HFFc6 (cell line): ENCODE data around the gene ATF6. TPM values are rescaled to one million over a fixed set of nuclear protein-coding genes. Genes with fewer than 3 reads are reported as not detected.
"Not testable (repeated sequence)": the region's sequence is repeated elsewhere in the genome, so short reads cannot be mapped to it uniquely, and the experiment has no call there.

Experiments
- DNase-seq: peaks from one replicate; pipeline ENCODE4 v3.0.0-alpha.2; 2018
- H3K27ac Mint-ChIP-seq: 2 replicates; pipeline ENCODE4 v1.8.0; 2020; ENCODE audit warnings: mild to moderate bottlenecking, mixed read lengths
- H3K27me3 Mint-ChIP-seq: 2 replicates; pipeline ENCODE4 v1.8.0; 2021; ENCODE audit warnings: mild to moderate bottlenecking, moderate library complexity, mixed read lengths; ENCODE audit not compliant: insufficient read depth
- H3K36me3 Mint-ChIP-seq: 2 replicates; pipeline ENCODE4 v1.8.0; 2021; ENCODE audit warnings: low read depth, mixed read lengths
- H3K4me1 Mint-ChIP-seq: 2 replicates; pipeline ENCODE4 v1.8.0; 2020; ENCODE audit warnings: low read depth, mixed read lengths
- H3K4me3 Mint-ChIP-seq: 2 replicates; pipeline ENCODE4 v1.8.0; 2020; ENCODE audit warnings: mild to moderate bottlenecking, moderate library complexity, mixed read lengths
- H3K9me3 Mint-ChIP-seq: 2 replicates; pipeline ENCODE4 v1.8.0; 2020; ENCODE audit warnings: mild to moderate bottlenecking, mixed read lengths
- CTCF ChIP-seq: fragments of 200-600 bp; sonication (generic); IDR thresholded peaks from 2 replicates; pipeline ENCODE4 v1.5.0; 2021; ENCODE audit warnings: antibody characterized with exemption, mild to moderate bottlenecking
- total RNA-seq, 6 experiments: library from RNA; stranded (reverse); fragmentation: NEBNext Ultra II Directional; extraction: Animal tissue kit (Norgen Biotek cat#: 25700); gene quantifications; 2 replicates in 1 of 6; 3 replicates in 5 of 6; pipeline ENCODE4 v1.2.3, GENCODE V29; 2021

Gene ATF6
- total RNA-seq, 6 experiments from 2014 or later = 23.7 to 29.9 (median 27.6) TPM

GRCh38 chr1:161827786-161828185 lies 61.7 kb downstream of the ATF6 start:
- H3K4me1 Mint-ChIP-seq = peaks cover 23% of the 10 kb centered on the region
- H3K36me3 Mint-ChIP-seq = peaks cover 18% of the 10 kb centered on the region
- no peak overlapping the region for H3K4me3 Mint-ChIP-seq
- peak; percentile 6 for DNase-seq
- H3K9me3 Mint-ChIP-seq = peaks cover 5% of the 10 kb centered on the region; the same call in 1 of the 2 replicates
- no peaks in the 10 kb centered on the region for H3K27me3 Mint-ChIP-seq
- no peak for TF ChIP-seq CTCF
- peak overlapping the region; percentile 33; the same call in 1 of the 2 replicates for H3K27ac Mint-ChIP-seq

- H3K4me3 Mint-ChIP-seq, DNase-seq, H3K27ac Mint-ChIP-seq, H3K27me3 Mint-ChIP-seq: not testable (repeated sequence)
- peaks cover 12% of the 10 kb centered on the region for H3K9me3 Mint-ChIP-seq
- peaks cover 26% of the 10 kb centered on the region for H3K36me3 Mint-ChIP-seq
- peaks cover 25% of the 10 kb centered on the region for H3K4me1 Mint-ChIP-seq
Measured at GRCh38 chr1:161832299-161832907, 66.3 kb downstream of the ATF6 start.

DNA sequence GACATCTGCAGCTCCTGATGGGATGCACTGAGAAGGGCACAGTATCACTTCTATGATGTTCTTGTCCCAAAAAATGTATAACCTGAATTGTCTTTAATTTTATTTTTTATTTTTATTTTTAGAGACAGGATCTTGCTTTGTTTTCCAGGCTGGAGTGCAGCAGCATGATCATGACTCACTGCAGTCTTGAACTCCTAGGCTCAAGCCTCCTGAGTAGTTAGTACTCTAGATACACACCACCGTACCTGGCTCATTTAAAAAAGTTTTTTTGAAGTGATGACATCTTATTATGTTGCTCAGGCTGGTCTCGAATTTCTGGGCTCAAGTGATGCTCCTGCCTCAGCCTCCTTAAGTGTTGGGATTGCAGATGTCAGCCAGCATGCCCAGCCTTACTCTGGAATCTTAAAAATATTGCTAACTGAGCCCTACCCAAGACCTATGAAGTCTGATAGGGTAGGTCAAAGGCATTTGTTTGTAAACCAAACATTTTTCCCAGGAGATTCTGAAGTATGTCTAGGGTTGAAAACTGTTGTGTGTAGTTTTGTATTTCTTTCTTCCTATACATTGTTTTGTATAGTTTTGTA lies 68.9 kb downstream of the ATF6 start:
- peaks cover 23% of the 10 kb centered on the region for H3K4me1 Mint-ChIP-seq
- peaks cover 12% of the 10 kb centered on the region for H3K9me3 Mint-ChIP-seq
- H3K27ac Mint-ChIP-seq = no peak overlapping the region

DNA sequence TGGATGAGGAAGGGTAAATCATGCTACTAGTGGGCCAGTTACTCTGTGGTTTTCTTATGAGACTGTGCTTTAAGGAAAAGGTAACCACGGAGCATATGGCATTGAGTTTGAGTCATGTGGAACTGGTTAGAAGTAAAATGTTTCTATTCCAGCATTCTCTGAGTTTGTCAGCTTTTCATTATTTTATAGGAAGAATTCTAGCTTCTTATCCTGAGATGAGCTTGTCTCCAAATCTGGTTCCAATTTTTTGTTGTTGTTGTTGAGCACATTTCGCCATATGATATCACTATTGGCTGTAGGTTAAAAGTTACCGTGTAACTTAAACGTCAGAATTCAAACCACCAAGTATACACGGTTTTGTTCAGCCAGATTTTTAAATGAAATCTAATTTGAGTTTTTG lies 69.9 kb downstream of the ATF6 start:
- Mint-ChIP-seq H3K4me1 (peaks cover 32% of the 10 kb centered on the region), H3K36me3 (peaks cover 12% of the 10 kb centered on the region), H3K27ac (no peak overlapping the region), H3K27me3 (no peaks in the 10 kb centered on the region), H3K9me3 (peaks cover 12% of the 10 kb centered on the region), H3K4me3 (no peak overlapping the region)
- no peak for TF ChIP-seq CTCF
- peak; percentile 23 for DNase-seq

More for the DNA sequence above, 68.9 kb downstream of the ATF6 start:
- DNase-seq = no peak
- Mint-ChIP-seq H3K4me3 (no peak overlapping the region), H3K36me3 (peaks cover 12% of the 10 kb centered on the region), H3K27me3 (no peaks in the 10 kb centered on the region)
- TF ChIP-seq CTCF = no peak

DNA sequence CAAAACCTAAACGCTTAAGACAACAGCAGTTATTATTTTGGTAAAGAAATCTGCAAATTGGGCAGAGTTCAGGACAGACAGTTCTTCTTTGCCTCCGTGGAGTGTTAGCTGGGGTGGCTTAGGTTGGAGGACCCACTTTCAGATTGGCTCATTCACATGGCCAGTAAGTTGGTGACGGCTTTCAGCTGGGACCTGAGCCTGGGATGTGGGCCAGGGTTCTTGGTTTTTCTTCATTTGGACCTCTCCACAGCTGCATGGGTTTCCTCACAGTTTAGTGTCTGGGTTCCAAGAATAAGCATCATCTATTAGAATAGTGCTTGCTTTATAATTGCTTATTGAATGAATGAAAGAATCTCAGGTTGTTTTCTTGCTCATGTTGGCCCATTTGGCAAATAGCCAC lies 72.2 kb downstream of the ATF6 start:
- no peak for TF ChIP-seq CTCF

DNA sequence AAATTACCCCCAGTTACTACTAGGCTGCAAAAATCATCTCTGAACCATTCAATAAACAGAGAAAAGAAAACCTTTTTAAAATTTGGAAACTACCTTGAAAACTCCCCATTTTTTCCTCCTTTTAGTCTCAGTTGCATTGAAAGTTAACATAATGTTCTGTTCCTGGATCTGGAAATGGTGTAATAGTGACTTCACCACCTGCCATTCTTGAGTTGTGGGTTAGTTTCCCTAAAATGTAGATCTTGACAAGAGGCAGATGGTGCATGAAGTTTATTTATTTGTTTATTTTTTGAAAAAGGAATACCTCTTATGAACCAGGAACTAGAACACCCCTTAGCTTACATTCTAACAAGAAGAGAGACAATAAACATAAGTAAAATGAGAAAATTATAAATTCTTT lies 72.8 kb downstream of the ATF6 start:
- no peaks in the 10 kb centered on the region; the same call in 1 of the 2 replicates for H3K36me3 Mint-ChIP-seq
- H3K27ac Mint-ChIP-seq = no peak overlapping the region
- H3K9me3 Mint-ChIP-seq = no peaks in the 10 kb centered on the region
- H3K27me3 Mint-ChIP-seq = no peaks in the 10 kb centered on the region
- TF ChIP-seq CTCF = no peak
- H3K4me1 Mint-ChIP-seq = peaks cover 44% of the 10 kb centered on the region
- no peak overlapping the region for H3K4me3 Mint-ChIP-seq
- DNase-seq = no peak

More for the DNA sequence above, 72.2 kb downstream of the ATF6 start:
- Mint-ChIP-seq H3K36me3 (peaks cover 5% of the 10 kb centered on the region), H3K27me3 (no peaks in the 10 kb centered on the region), H3K9me3 (peaks cover 5% of the 10 kb centered on the region), H3K27ac (no peak overlapping the region), H3K4me3 (no peak overlapping the region), H3K4me1 (peaks cover 38% of the 10 kb centered on the region)
- DNase-seq = no peak
